ENCODE data around the gene BACH2. TPM values are rescaled to one million over a fixed set of nuclear protein-coding genes. Genes with fewer than 3 reads are reported as not detected.

The BACH2 gene
- total and polyA plus RNA-seq, 9 of the 15 experiments (the other 6 are each of a cell fraction or from before 2014, with no cell fraction given): 0.06 to 3.1 (median 0.59) TPM

DNA sequence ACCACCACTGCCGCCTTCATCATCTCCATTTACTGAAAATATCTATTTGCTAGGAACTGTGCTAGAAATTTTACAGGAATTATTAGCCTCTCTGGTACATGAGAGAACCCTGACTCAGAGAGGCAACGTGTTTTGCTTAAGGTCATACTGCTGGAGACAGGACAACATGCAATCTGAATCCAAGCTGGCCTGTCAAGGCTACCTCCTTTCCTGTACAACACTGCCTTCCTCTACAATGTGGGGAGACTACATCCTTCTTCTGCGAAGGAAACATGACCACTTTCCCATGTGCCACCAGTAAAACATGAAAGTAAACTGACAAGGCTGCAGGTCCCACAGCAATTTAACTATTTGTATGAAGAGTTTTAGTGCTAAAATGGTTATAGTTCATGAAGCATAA lies 200.9 kb downstream of the BACH2 start:
- H4K20me1 ChIP-seq (replicated peaks; ENCODE audit: control insufficient read depth, insufficient read depth, low read length): no peaks in the 10 kb centered on the region
- POLR2A ChIA-PET: no interaction called here
- H3K9me1 ChIP-seq (ENCODE audit: control insufficient read depth, insufficient read depth, low read length): no peaks in the 10 kb centered on the region
- no peak overlapping the region for H3K4me3 ChIP-seq
- no peaks in the 10 kb centered on the region for H3K9me3 ChIP-seq (replicated peaks; ENCODE audit: control insufficient read depth, insufficient read depth, low read depth, low read length)
- ATAC-seq (no peak), DNase-seq (ENCODE audit: extremely low read depth in 1 of 4, low spot score in 3 of 4) (no peak), FAIRE-seq (no peak)
- no peaks in the 10 kb centered on the region for H3K4me1 ChIP-seq (replicated peaks in 1 of 2; ENCODE audit: control insufficient read depth in 2 of 2, insufficient read depth in 2 of 2, low read length in 2 of 2)
- CTCF ChIA-PET (ENCODE audit: low intra/inter-chr PET ratio): no interaction called here
- 15% methylated on average over 3 of the region's 3 CpGs for WGBS (ENCODE audit: insufficient coverage, low coverage, missing lambda C conversion rate)
- no peaks in the 10 kb centered on the region for H3K79me2 ChIP-seq (ENCODE audit: control insufficient read depth, insufficient read depth, low read length)
- in situ Hi-C loops (cut with MboI) (no loop called here), intact Hi-C loops (cut with micrococcal nuclease) (no loop called here)
- no TSS peak for BruUV-seq (replicated peaks)
- H2AFZ ChIP-seq (ENCODE audit: low read depth, low read length): no peak overlapping the region
- no peaks in the 10 kb centered on the region for H3K36me3 ChIP-seq (ENCODE audit: control insufficient read depth, insufficient read depth, low read length)
- TF ChIP-seq ZNF311 (CRISPR knock-in tag; IDR thresholded peaks at IDR 0.05): no peak
- TF ChIP-seq KAT7 (CRISPR knock-in tag; IDR thresholded peaks at IDR 0.05; ENCODE audit: borderline replicate concordance): no peak
- TF ChIP-seq ZNF140 (CRISPR knock-in tag; IDR thresholded peaks at IDR 0.05): no peak
- TF ChIP-seq, protein P1, sequence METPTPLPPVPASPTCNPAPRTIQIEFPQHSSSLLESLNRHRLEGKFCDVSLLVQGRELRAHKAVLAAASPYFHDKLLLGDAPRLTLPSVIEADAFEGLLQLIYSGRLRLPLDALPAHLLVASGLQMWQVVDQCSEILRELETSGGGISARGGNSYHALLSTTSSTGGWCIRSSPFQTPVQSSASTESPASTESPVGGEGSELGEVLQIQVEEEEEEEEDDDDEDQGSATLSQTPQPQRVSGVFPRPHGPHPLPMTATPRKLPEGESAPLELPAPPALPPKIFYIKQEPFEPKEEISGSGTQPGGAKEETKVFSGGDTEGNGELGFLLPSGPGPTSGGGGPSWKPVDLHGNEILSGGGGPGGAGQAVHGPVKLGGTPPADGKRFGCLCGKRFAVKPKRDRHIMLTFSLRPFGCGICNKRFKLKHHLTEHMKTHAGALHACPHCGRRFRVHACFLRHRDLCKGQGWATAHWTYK (CRISPR knock-in tag; IDR thresholded peaks at IDR 0.05): no peak
- TF ChIP-seq JUND (IDR thresholded peaks at IDR 0.05; ENCODE audit: borderline replicate concordance, low read depth, low read length): no peak
- TF ChIP-seq JUND (tag; IDR thresholded peaks at IDR 0.05; ENCODE audit: borderline replicate concordance, low read depth, low read length): no peak
- no peak for TF ChIP-seq KHSRP (IDR thresholded peaks at IDR 0.05)
- TF ChIP-seq FOXK2 (conservative IDR thresholded peaks at IDR 0.05 in 1 of 2, IDR thresholded peaks at IDR 0.05 in 1 of 2; ENCODE audit: low read depth in 2 of 2): no peak
- TF ChIP-seq ZNF707 (CRISPR knock-in tag; conservative IDR thresholded peaks at IDR 0.05): no peak
- TF ChIP-seq PHB2 (IDR thresholded peaks at IDR 0.05; ENCODE audit: low read depth): no peak
- no peaks in the 10 kb centered on the region for H3K27me3 ChIP-seq (ENCODE audit: control insufficient read depth in 2 of 2, insufficient read depth in 2 of 2, low read length in 2 of 2)
- no peak overlapping the region for H3K27ac ChIP-seq (ENCODE audit: extremely low read depth, low read depth, low read length)
- no peak overlapping the region for H3K4me2 ChIP-seq (ENCODE audit: insufficient read depth, low read length)
- no peak overlapping the region for H3K9ac ChIP-seq (ENCODE audit: insufficient read depth in 1 of 2, low read depth in 2 of 2, low read length in 2 of 2)

Data from K562 (cell line).